Measurements from ENCODE around the gene GRHL1.
A peak's percentile ranks its signal among the peaks of the same experiment; 100 is the strongest.
"Not testable (repeated sequence)": the region's sequence is repeated elsewhere in the genome, so short reads cannot be mapped to it uniquely, and the experiment has no call there.

The GRHL1 gene

GRCh38 chr2:10010861-10011605 is 59.5 kb downstream of the GRHL1 start:
- DNase-seq, result not testable (repeated sequence)

- not testable (repeated sequence) for DNase-seq
Measured at GRCh38 chr2:10011606-10012325, 60.3 kb downstream of the GRHL1 start.

GRCh38 chr2:10012366-10012962 is 61.0 kb downstream of the GRHL1 start:
- not testable (repeated sequence) for DNase-seq

GRCh38 chr2:10012963-10013461 is 61.5 kb downstream of the GRHL1 start:
- DNase-seq, result no peak

GRCh38 chr2:10013651-10014417 is 62.3 kb downstream of the GRHL1 start:
- DNase-seq, result not testable (repeated sequence)

- no peak for DNase-seq
Measured at GRCh38 chr2:10014418-10015190, 63.1 kb downstream of the GRHL1 start.

- not testable (repeated sequence) for DNase-seq
Measured at GRCh38 chr2:10015376-10015989, 64.0 kb downstream of the GRHL1 start.

GRCh38 chr2:10016001-10016801 is 64.7 kb downstream of the GRHL1 start:
- no peak for DNase-seq

- no peak for DNase-seq
Measured at GRCh38 chr2:10016802-10017258, 65.3 kb downstream of the GRHL1 start.

- no peak for DNase-seq
Measured at GRCh38 chr2:10017313-10017941, 65.9 kb downstream of the GRHL1 start.

- DNase-seq, result peak; percentile 50
Measured at GRCh38 chr2:10019174-10019573, 67.7 kb downstream of the GRHL1 start.

GRCh38 chr2:10019602-10020400 is 68.3 kb downstream of the GRHL1 start:
- DNase-seq, result peak; percentile 53

- DNase-seq, result no peak
Measured at GRCh38 chr2:10022041-10022421, 70.5 kb downstream of the GRHL1 start.

- peak; percentile 32 for DNase-seq
Measured at GRCh38 chr2:10022445-10022844, 71.0 kb downstream of the GRHL1 start.

GRCh38 chr2:10022966-10023662 is 71.6 kb downstream of the GRHL1 start:
- no peak for DNase-seq

GRCh38 chr2:10026940-10027569 is 75.6 kb downstream of the GRHL1 start:
- DNase-seq, result no peak

- no peak for DNase-seq
Measured at GRCh38 chr2:10027660-10028330, 76.3 kb downstream of the GRHL1 start.
